LNCaP clone FGC (cell line): ENCODE results near the gene RIOK2.

ENCODE experiments used
- DNase-seq: peaks from one replicate; pipeline ENCODE4 v3.0.0-alpha.2; 2011; ENCODE audit warnings: low read depth
- H3K4me3 ChIP-seq: 2 replicates; pipeline ENCODE4 v1.5.1; 2011; ENCODE audit warnings: mild to moderate bottlenecking, low read depth, low read length, control low read depth
- CTCF ChIP-seq: IDR thresholded peaks from 2 replicates; pipeline ENCODE4 v1.5.1; 2012; ENCODE audit warnings: mild to moderate bottlenecking; ENCODE audit not compliant: control insufficient read depth, insufficient read depth; ENCODE audit errors: extremely low read depth

RIOK2 gene

GRCh38 chr5:97157689-97158088 lies 25.4 kb downstream of the RIOK2 start:
- no peak for TF ChIP-seq CTCF
- no peak overlapping the region for H3K4me3 ChIP-seq

GRCh38 chr5:97151370-97151769 lies 31.7 kb downstream of the RIOK2 start:
- TF ChIP-seq CTCF = no peak
- H3K4me3 ChIP-seq = no peak overlapping the region
- no peak for DNase-seq

More at GRCh38 chr5:97157689-97158088, 25.4 kb downstream of the RIOK2 start:
- DNase-seq = no peak

GRCh38 chr5:97150401-97150800 lies 32.6 kb downstream of the RIOK2 start:
- DNase-seq = no peak
- no peak for TF ChIP-seq CTCF
- H3K4me3 ChIP-seq = no peak overlapping the region

GRCh38 chr5:97149709-97150108 lies 33.3 kb downstream of the RIOK2 start:
- no peak for TF ChIP-seq CTCF

GRCh38 chr5:97148288-97148687 lies 34.8 kb downstream of the RIOK2 start:
- no peak for TF ChIP-seq CTCF
- H3K4me3 ChIP-seq = no peak overlapping the region
- no peak for DNase-seq

More at GRCh38 chr5:97149709-97150108, 33.3 kb downstream of the RIOK2 start:
- no peak for DNase-seq
- no peak overlapping the region for H3K4me3 ChIP-seq

GRCh38 chr5:97143704-97144103 lies 39.3 kb downstream of the RIOK2 start:
- no peak for DNase-seq
- no peak for TF ChIP-seq CTCF

GRCh38 chr5:97142521-97143254 lies 40.4 kb downstream of the RIOK2 start, which contains the start of gene LIX1:
Gene LIX1, minus strand, starts transcription at chr5:97142611. Its CDS starts 35 bp downstream, at chr5:97142576.
- H3K4me3 ChIP-seq = no peak within 1 kb of the TSS
- TF ChIP-seq CTCF = peak; percentile 78
- DNase-seq = no peak

More at GRCh38 chr5:97143704-97144103, 39.3 kb downstream of the RIOK2 start:
- no peak overlapping the region for H3K4me3 ChIP-seq
